Fibroblast of pulmonary artery (primary cell): Measurements from ENCODE around the gene TCAP.

Experiments used
- DNase-seq: peaks from one replicate; pipeline ENCODE4 v3.0.0-alpha.2; 2010; ENCODE audit warnings: low read depth
- H3K4me3 ChIP-seq: replicated peaks from 2 replicates; pipeline ENCODE4 v1.5.1; 2011; ENCODE audit warnings: low read depth, mild to moderate bottlenecking, control low read depth, low read length, moderate library complexity
- CTCF ChIP-seq: IDR thresholded peaks from 2 replicates; pipeline ENCODE4 v1.5.1; 2011; ENCODE audit warnings: mild to moderate bottlenecking, control low read depth, low read length, inconsistent platforms; ENCODE audit errors: missing control alignments

The TCAP gene

DNA sequence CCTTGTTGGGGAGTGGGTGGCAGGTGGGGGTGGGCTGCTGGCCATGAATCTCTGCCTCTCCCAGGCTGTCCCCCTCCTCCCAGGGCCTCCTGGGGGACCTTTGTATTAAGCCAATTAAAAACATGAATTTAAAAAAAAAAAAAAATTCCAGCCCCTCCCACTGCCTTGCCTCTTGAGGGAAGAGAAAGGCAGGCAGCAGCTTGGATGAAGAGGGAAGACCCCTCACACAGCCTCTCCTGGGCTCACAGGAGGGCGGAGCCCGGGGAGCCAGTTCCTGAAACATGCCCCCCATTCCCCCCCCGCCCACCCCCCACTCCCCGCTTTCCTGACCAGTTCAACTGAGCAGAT is 1.8 kb upstream of the TCAP start:
- no peak for DNase-seq
- no peak overlapping the region for H3K4me3 ChIP-seq
- no peak for TF ChIP-seq CTCF

- no peak overlapping the region for H3K4me3 ChIP-seq
- DNase-seq = no peak
- no peak for TF ChIP-seq CTCF
These were observed 1.2 kb upstream of the TCAP start for GRCh38 chr17:39663688-39664580.

DNA sequence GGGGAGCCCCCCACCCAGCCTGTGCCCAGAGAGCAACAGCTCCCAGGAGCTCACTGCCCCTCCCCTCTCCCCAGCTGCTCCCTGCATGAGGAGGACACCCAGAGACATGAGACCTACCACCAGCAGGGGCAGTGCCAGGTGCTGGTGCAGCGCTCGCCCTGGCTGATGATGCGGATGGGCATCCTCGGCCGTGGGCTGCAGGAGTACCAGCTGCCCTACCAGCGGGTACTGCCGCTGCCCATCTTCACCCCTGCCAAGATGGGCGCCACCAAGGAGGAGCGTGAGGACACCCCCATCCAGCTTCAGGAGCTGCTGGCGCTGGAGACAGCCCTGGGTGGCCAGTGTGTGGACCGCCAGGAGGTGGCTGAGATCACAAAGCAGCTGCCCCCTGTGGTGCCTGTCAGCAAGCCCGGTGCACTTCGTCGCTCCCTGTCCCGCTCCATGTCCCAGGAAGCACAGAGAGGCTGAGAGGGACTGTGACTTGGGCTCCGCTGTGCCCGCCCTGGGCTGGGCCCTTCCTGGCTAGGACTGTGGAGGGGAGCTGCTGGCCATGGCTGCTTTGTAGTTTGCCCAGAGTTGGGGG is 584 bp downstream of the TCAP start:
- TF ChIP-seq CTCF = no peak
- no peak for DNase-seq
- H3K4me3 ChIP-seq = no peak overlapping the region

DNA sequence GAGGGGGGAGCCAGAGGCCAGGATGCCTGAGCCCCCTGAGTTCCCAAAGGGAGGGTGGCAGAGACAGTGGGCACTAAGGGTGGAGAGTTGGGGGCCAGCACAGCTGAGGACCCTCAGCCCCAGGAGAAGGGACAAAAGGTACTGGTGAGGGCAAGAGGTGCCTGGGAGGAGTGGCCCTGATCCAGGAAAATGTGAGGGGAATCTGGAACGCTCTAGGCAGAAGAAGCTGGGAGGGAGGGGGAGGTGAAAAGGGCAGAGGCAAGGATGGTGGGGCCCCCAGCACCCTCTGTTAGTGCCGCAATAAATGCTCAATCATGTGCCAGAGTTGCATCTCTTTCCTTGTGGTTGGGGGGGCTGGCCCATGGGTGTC is 1.1 kb downstream of the TCAP start:
- H3K4me3 ChIP-seq = no peak overlapping the region
- DNase-seq = no peak
- no peak for TF ChIP-seq CTCF

GRCh38 chr17:39666601-39667261 is 1.6 kb downstream of the TCAP start:
- no peak overlapping the region for H3K4me3 ChIP-seq
- DNase-seq = no peak
- no peak for TF ChIP-seq CTCF

- no peak for TF ChIP-seq CTCF
- no peak overlapping the region for H3K4me3 ChIP-seq
- DNase-seq = no peak
These were observed 2.3 kb downstream of the TCAP start for GRCh38 chr17:39667262-39667944.
